ENCODE results near the gene LCP1. TPM values are rescaled to one million over a fixed set of nuclear protein-coding genes. Genes with fewer than 3 reads are reported as not detected.

Gene LCP1
- total RNA-seq, 1 experiment from 2014 or later: 73.0 TPM

GRCh38 chr13:46103037-46103436 lies 78.9 kb downstream of the LCP1 start:
- Histone ChIP-seq H3K4me1 (replicated peaks) (no peaks in the 10 kb centered on the region), H3K27ac (no peak overlapping the region), H3K36me3 (no peaks in the 10 kb centered on the region), H3K27me3 (replicated peaks) (no peaks in the 10 kb centered on the region), H3K4me3 (no peak overlapping the region), H3K9me3 (replicated peaks) (no peaks in the 10 kb centered on the region)
- no peak for DNase-seq (ENCODE audit: low read depth in 1 of 2, low spot score in 2 of 2)

GRCh38 chr13:46102255-46102605 lies 79.7 kb downstream of the LCP1 start:
- H3K9me3 ChIP-seq (replicated peaks): no peaks in the 10 kb centered on the region
- no peaks in the 10 kb centered on the region for H3K36me3 ChIP-seq
- DNase-seq (ENCODE audit: low read depth in 1 of 2, low spot score in 2 of 2): no peak
- H3K27ac ChIP-seq: no peak overlapping the region
- no peaks in the 10 kb centered on the region for H3K27me3 ChIP-seq (replicated peaks)
- H3K4me3 ChIP-seq: no peak overlapping the region
- no peaks in the 10 kb centered on the region for H3K4me1 ChIP-seq (replicated peaks)

- Histone ChIP-seq H3K27ac (no peak overlapping the region), H3K9me3 (replicated peaks) (no peaks in the 10 kb centered on the region), H3K36me3 (no peaks in the 10 kb centered on the region), H3K27me3 (replicated peaks) (no peaks in the 10 kb centered on the region), H3K4me1 (replicated peaks) (no peaks in the 10 kb centered on the region), H3K4me3 (no peak overlapping the region)
- no peak for DNase-seq (ENCODE audit: low read depth in 1 of 2, low spot score in 2 of 2)
Measured at GRCh38 chr13:46101484-46102254, 80.3 kb downstream of the LCP1 start.

- Histone ChIP-seq H3K4me1 (replicated peaks) (no peaks in the 10 kb centered on the region), H3K27ac (no peak overlapping the region), H3K9me3 (replicated peaks) (no peaks in the 10 kb centered on the region), H3K27me3 (replicated peaks) (no peaks in the 10 kb centered on the region), H3K36me3 (no peaks in the 10 kb centered on the region), H3K4me3 (no peak overlapping the region)
- DNase-seq (ENCODE audit: low read depth in 1 of 2, low spot score in 2 of 2): no peak
Measured at GRCh38 chr13:46101002-46101401, 81.0 kb downstream of the LCP1 start.

- Histone ChIP-seq H3K9me3 (replicated peaks) (no peaks in the 10 kb centered on the region), H3K36me3 (no peaks in the 10 kb centered on the region), H3K4me1 (replicated peaks) (no peaks in the 10 kb centered on the region), H3K4me3 (no peak overlapping the region), H3K27me3 (replicated peaks) (no peaks in the 10 kb centered on the region), H3K27ac (no peak overlapping the region)
- DNase-seq (ENCODE audit: low read depth in 1 of 2, low spot score in 2 of 2): no peak
Measured at GRCh38 chr13:46100191-46100815, 81.7 kb downstream of the LCP1 start.

- DNase-seq (ENCODE audit: low read depth in 1 of 2, low spot score in 2 of 2): no peak
- no peaks in the 10 kb centered on the region for H3K4me1 ChIP-seq (replicated peaks)
- no peaks in the 10 kb centered on the region for H3K27me3 ChIP-seq (replicated peaks)
- H3K27ac ChIP-seq: no peak overlapping the region
- no peaks in the 10 kb centered on the region for H3K36me3 ChIP-seq
- no peaks in the 10 kb centered on the region for H3K9me3 ChIP-seq (replicated peaks)
- no peak overlapping the region for H3K4me3 ChIP-seq
Measured at GRCh38 chr13:46097663-46098062, 84.3 kb downstream of the LCP1 start.

- no peak overlapping the region for H3K27ac ChIP-seq
- no peaks in the 10 kb centered on the region; the same call in 1 of the 2 replicates for H3K27me3 ChIP-seq (replicated peaks)
- no peak for DNase-seq (ENCODE audit: low read depth in 1 of 2, low spot score in 2 of 2)
- H3K9me3 ChIP-seq (replicated peaks): no peaks in the 10 kb centered on the region
- H3K4me1 ChIP-seq (replicated peaks): no peaks in the 10 kb centered on the region
- no peaks in the 10 kb centered on the region for H3K36me3 ChIP-seq
- H3K4me3 ChIP-seq: no peak overlapping the region
Measured at GRCh38 chr13:46097015-46097414, 85.0 kb downstream of the LCP1 start.

- H3K36me3 ChIP-seq: no peaks in the 10 kb centered on the region
- H3K27ac ChIP-seq: no peak overlapping the region
- no peaks in the 10 kb centered on the region; the same call in 1 of the 2 replicates for H3K27me3 ChIP-seq (replicated peaks)
- H3K4me1 ChIP-seq (replicated peaks): no peaks in the 10 kb centered on the region
- H3K9me3 ChIP-seq (replicated peaks): no peaks in the 10 kb centered on the region
- no peak for DNase-seq (ENCODE audit: low read depth in 1 of 2, low spot score in 2 of 2)
- H3K4me3 ChIP-seq: no peak overlapping the region
Measured at GRCh38 chr13:46094478-46094877, 87.5 kb downstream of the LCP1 start.

- Histone ChIP-seq H3K27ac (no peak overlapping the region), H3K27me3 (replicated peaks) (no peaks in the 10 kb centered on the region; the same call in none of the 2 replicates), H3K4me1 (replicated peaks) (no peaks in the 10 kb centered on the region), H3K36me3 (no peaks in the 10 kb centered on the region), H3K4me3 (no peak overlapping the region), H3K9me3 (replicated peaks) (no peaks in the 10 kb centered on the region)
- DNase-seq (ENCODE audit: low read depth in 1 of 2, low spot score in 2 of 2): no peak
Measured at GRCh38 chr13:46088821-46089562, 93.0 kb downstream of the LCP1 start.

- Histone ChIP-seq H3K27me3 (replicated peaks) (no peaks in the 10 kb centered on the region; the same call in none of the 2 replicates), H3K27ac (no peak overlapping the region), H3K4me1 (replicated peaks) (no peaks in the 10 kb centered on the region), H3K36me3 (no peaks in the 10 kb centered on the region), H3K4me3 (no peak overlapping the region), H3K9me3 (replicated peaks) (no peaks in the 10 kb centered on the region)
- DNase-seq (ENCODE audit: low read depth in 1 of 2, low spot score in 2 of 2): no peak
Measured at GRCh38 chr13:46087481-46087880, 94.5 kb downstream of the LCP1 start.

- no peaks in the 10 kb centered on the region for H3K36me3 ChIP-seq
- H3K4me1 ChIP-seq (replicated peaks): no peaks in the 10 kb centered on the region
- no peaks in the 10 kb centered on the region; the same call in none of the 2 replicates for H3K27me3 ChIP-seq (replicated peaks)
- no peaks in the 10 kb centered on the region for H3K9me3 ChIP-seq (replicated peaks)
- H3K4me3 ChIP-seq: no peak overlapping the region
- DNase-seq (ENCODE audit: low read depth in 1 of 2, low spot score in 2 of 2): no peak
- no peak overlapping the region for H3K27ac ChIP-seq
Measured at GRCh38 chr13:46086985-46087384, 95.0 kb downstream of the LCP1 start.

GRCh38 chr13:46086421-46086922 lies 95.5 kb downstream of the LCP1 start:
- DNase-seq (ENCODE audit: low read depth in 1 of 2, low spot score in 2 of 2): no peak
- Histone ChIP-seq H3K4me1 (replicated peaks) (no peaks in the 10 kb centered on the region), H3K36me3 (no peaks in the 10 kb centered on the region), H3K4me3 (no peak overlapping the region), H3K27ac (no peak overlapping the region), H3K27me3 (replicated peaks) (no peaks in the 10 kb centered on the region; the same call in 1 of the 2 replicates), H3K9me3 (replicated peaks) (no peaks in the 10 kb centered on the region)

GRCh38 chr13:46085737-46086136 lies 96.2 kb downstream of the LCP1 start:
- Histone ChIP-seq H3K36me3 (no peaks in the 10 kb centered on the region), H3K9me3 (replicated peaks) (no peaks in the 10 kb centered on the region), H3K27ac (no peak overlapping the region), H3K4me3 (no peak overlapping the region), H3K4me1 (replicated peaks) (no peaks in the 10 kb centered on the region), H3K27me3 (replicated peaks) (no peaks in the 10 kb centered on the region; the same call in 1 of the 2 replicates)
- no peak for DNase-seq (ENCODE audit: low read depth in 1 of 2, low spot score in 2 of 2)

- no peak overlapping the region for H3K27ac ChIP-seq
- H3K4me3 ChIP-seq: no peak overlapping the region
- no peaks in the 10 kb centered on the region for H3K9me3 ChIP-seq (replicated peaks)
- DNase-seq (ENCODE audit: low read depth in 1 of 2, low spot score in 2 of 2): no peak
- no peaks in the 10 kb centered on the region for H3K36me3 ChIP-seq
- no peaks in the 10 kb centered on the region; the same call in 1 of the 2 replicates for H3K27me3 ChIP-seq (replicated peaks)
- no peaks in the 10 kb centered on the region for H3K4me1 ChIP-seq (replicated peaks)
Measured at GRCh38 chr13:46082324-46082723, 99.7 kb downstream of the LCP1 start.

All from SJSA1 (cell line).